H1 (cell line): ENCODE measurements around the gene CLCA1. TPM values are rescaled to one million over a fixed set of nuclear protein-coding genes. Genes with fewer than 3 reads are reported as not detected.

Experiments
- CREB1 ChIP-seq: IDR thresholded peaks from 2 replicates; pipeline ENCODE4 v1.6.1; 2012; ENCODE audit warnings: inconsistent platforms
- EP300 ChIP-seq, 2 experiments: IDR thresholded peaks; 1 replicate in 1 of 2; 2 replicates in 1 of 2; pipeline ENCODE4 v1.6.1; 2011 to 2012; ENCODE audit warnings: low read depth in 2 of 2, low read length in 2 of 2, mild to moderate bottlenecking in 2 of 2, borderline replicate concordance in 1 of 2, inconsistent platforms in 1 of 2, moderate library complexity in 1 of 2
- KDM5A ChIP-seq: fragments of 200-600 bp; IDR thresholded peaks from 2 replicates; pipeline ENCODE4 v1.7.1; 2012; ENCODE audit warnings: mild to moderate bottlenecking, low read length, inconsistent platforms, mixed read lengths
- RXRA ChIP-seq: IDR thresholded peaks from 2 replicates; pipeline ENCODE4 v1.6.1; 2011; ENCODE audit warnings: low read depth, mild to moderate bottlenecking, low read length, moderate library complexity; ENCODE audit not compliant: insufficient read depth
- SIN3A ChIP-seq, 2 experiments: IDR thresholded peaks in 1 of 2; conservative IDR thresholded peaks in 1 of 2; 2 replicates each; pipeline ENCODE4 v1.6.1; 2011 to 2012; ENCODE audit warnings: low read length in 2 of 2, improper control_type of control experiment in 1 of 2, low read depth in 1 of 2, mild to moderate bottlenecking in 1 of 2
- SP1 ChIP-seq: IDR thresholded peaks from 2 replicates; pipeline ENCODE4 v1.6.1; 2011; ENCODE audit warnings: low read depth, low read length
- SUZ12 ChIP-seq: fragments of 200-600 bp; sonication (generic); IDR thresholded peaks from 2 replicates; pipeline ENCODE4 v1.6.1; 2012; ENCODE audit warnings: mild to moderate bottlenecking, inconsistent platforms, low read length, moderate library complexity, mixed read lengths
- TBP ChIP-seq: IDR thresholded peaks from 2 replicates; pipeline ENCODE4 v1.6.1; 2011; ENCODE audit warnings: low read depth, low read length, improper control_type of control experiment
- polyA plus RNA-seq, 7 experiments: library from polyadenylated mRNA; depleted of rRNA in 3 of 7; stranded (reverse) in 5 of 7; unstranded in 2 of 7; fragments of >200 nt in 5 of 7; fragments of 200-250 nt in 2 of 7; gene quantifications; 1 replicate in 5 of 7; 2 replicates in 1 of 7; 4 replicates in 1 of 7; pipeline versions ENCODE4 v1.2.1 to v1.2.3, GENCODE V29; 2011 to 2013; ENCODE audit warnings: missing spikeins in 2 of 7, mixed read lengths in 2 of 7
- total RNA-seq: library from RNA; stranded (reverse); fragmentation: NEBNext Ultra II Directional; extraction: Animal tissue kit (Norgen Biotek cat#: 25700); gene quantifications from 2 replicates; pipeline ENCODE4 v1.2.1, GENCODE V29; 2021
- TF ChIP-seq, protein P1 (sequence below): IDR thresholded peaks from 2 replicates; pipeline ENCODE4 v1.6.1; 2012; ENCODE audit warnings: inconsistent platforms
- TF ChIP-seq, protein P2 (sequence below): IDR thresholded peaks from 2 replicates; pipeline ENCODE4 v1.6.1; 2012; ENCODE audit warnings: inconsistent platforms

Gene CLCA1
- total and polyA plus RNA-seq, 2 of the 8 experiments (the other 6 are each of a cell fraction or from before 2014, with no cell fraction given), result not detected

DNA sequence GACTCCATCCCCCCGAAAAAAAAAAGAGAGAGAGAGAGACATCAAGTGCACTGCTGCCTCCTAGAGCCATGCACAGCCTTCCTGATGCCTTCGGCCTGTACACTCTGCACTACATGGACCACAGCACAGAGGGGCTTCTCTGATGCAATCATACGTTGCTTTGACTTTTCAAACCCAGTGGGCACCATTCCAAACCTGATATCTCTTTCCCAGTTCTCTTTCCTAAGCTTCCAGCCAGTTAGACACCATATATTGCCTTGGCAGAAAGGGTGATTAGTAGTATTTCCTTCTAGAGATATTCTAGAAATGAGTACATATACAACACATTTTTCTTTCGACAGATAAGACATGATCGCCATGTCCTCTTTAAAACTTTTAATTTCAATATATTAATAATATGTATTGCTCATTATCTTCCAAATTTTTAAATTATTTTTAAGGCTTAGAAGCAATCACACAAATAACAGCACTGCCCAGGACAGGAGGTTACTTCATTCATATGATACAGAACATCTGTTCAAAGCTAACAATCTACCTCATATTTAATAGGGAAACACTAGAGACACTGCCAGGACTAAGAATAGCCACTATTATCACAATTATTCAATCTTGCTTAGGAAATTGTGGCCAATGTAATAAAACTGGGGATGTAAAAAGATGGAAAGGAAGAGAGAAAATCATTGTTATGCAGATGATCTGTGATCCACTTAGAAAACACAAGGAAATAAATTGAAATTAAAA lies 9.9 kb downstream of the CLCA1 start (continued):
- TF ChIP-seq, protein P1, sequence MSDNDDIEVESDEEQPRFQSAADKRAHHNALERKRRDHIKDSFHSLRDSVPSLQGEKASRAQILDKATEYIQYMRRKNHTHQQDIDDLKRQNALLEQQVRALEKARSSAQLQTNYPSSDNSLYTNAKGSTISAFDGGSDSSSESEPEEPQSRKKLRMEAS, result no peak
- TF ChIP-seq RXRA (no peak), TBP (no peak), SUZ12 (no peak), SP1 (no peak), SIN3A (conservative IDR thresholded peaks at IDR 0.05 in 1 of 2, IDR thresholded peaks at IDR 0.05 in 1 of 2; ENCODE audit: low read depth in 1 of 2, low read length in 2 of 2) (no peak), CREB1 (no peak), KDM5A (no peak), EP300 (IDR thresholded peaks at IDR 0.05; ENCODE audit: borderline replicate concordance in 1 of 2, low read depth in 2 of 2, low read length in 2 of 2) (no peak)
- TF ChIP-seq, protein P2, sequence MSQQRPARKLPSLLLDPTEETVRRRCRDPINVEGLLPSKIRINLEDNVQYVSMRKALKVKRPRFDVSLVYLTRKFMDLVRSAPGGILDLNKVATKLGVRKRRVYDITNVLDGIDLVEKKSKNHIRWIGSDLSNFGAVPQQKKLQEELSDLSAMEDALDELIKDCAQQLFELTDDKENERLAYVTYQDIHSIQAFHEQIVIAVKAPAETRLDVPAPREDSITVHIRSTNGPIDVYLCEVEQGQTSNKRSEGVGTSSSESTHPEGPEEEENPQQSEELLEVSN, result no peak
